ENCODE data around the gene ARHGAP19.

The ARHGAP19 gene

GRCh38 chr10:97274828-97275227 lies 17.6 kb downstream of the ARHGAP19 start:
- no peak for ATAC-seq
- no peak for TF ChIP-seq ESRRG (CRISPR knock-in tag; IDR thresholded peaks at IDR 0.05)
- no peak for TF ChIP-seq ZNF565 (CRISPR knock-in tag; conservative IDR thresholded peaks at IDR 0.05; ENCODE audit: low read depth)
- TF ChIP-seq PATZ1 (CRISPR knock-in tag; IDR thresholded peaks at IDR 0.05; ENCODE audit: borderline replicate concordance), result no peak
- TF ChIP-seq ZNF8 (CRISPR knock-in tag; IDR thresholded peaks at IDR 0.05), result no peak
- no peak for TF ChIP-seq PPARA (CRISPR knock-in tag; IDR thresholded peaks at IDR 0.05; ENCODE audit: borderline replicate concordance)
- no peak for TF ChIP-seq ZFP3 (CRISPR knock-in tag; IDR thresholded peaks at IDR 0.05)
- TF ChIP-seq OSR1 (CRISPR knock-in tag; IDR thresholded peaks at IDR 0.05), result no peak
- no peak for TF ChIP-seq TSHZ2 (CRISPR knock-in tag; IDR thresholded peaks at IDR 0.05)
- TF ChIP-seq ISL1 (CRISPR knock-in tag; IDR thresholded peaks at IDR 0.05), result no peak
- no peak for TF ChIP-seq CREB5 (CRISPR knock-in tag; IDR thresholded peaks at IDR 0.05; ENCODE audit: low read depth)
- TF ChIP-seq TOX (CRISPR knock-in tag; IDR thresholded peaks at IDR 0.05; ENCODE audit: borderline replicate concordance), result no peak
- no peak for TF ChIP-seq BACH2 (CRISPR knock-in tag; IDR thresholded peaks at IDR 0.05; ENCODE audit: borderline replicate concordance)

- ATAC-seq, result no peak
- TF ChIP-seq POU6F1 (CRISPR knock-in tag; IDR thresholded peaks at IDR 0.05; ENCODE audit: borderline replicate concordance, low read depth) (no peak), ESRRG (CRISPR knock-in tag; IDR thresholded peaks at IDR 0.05) (no peak), OSR1 (CRISPR knock-in tag; IDR thresholded peaks at IDR 0.05) (no peak), PPARA (CRISPR knock-in tag; IDR thresholded peaks at IDR 0.05; ENCODE audit: borderline replicate concordance) (no peak), TSHZ2 (CRISPR knock-in tag; IDR thresholded peaks at IDR 0.05) (no peak), ZC3H10 (CRISPR knock-in tag; IDR thresholded peaks at IDR 0.05) (no peak), ZNF565 (CRISPR knock-in tag; conservative IDR thresholded peaks at IDR 0.05; ENCODE audit: low read depth) (no peak), ZFP3 (CRISPR knock-in tag; IDR thresholded peaks at IDR 0.05) (no peak), ZNF70 (CRISPR knock-in tag; IDR thresholded peaks at IDR 0.05) (no peak), ZFP30 (CRISPR knock-in tag; IDR thresholded peaks at IDR 0.05) (no peak), ZNF8 (CRISPR knock-in tag; IDR thresholded peaks at IDR 0.05) (no peak), ARNTL (CRISPR knock-in tag; IDR thresholded peaks at IDR 0.05; ENCODE audit: borderline replicate concordance, low read depth) (no peak), CSRNP3 (CRISPR knock-in tag; IDR thresholded peaks at IDR 0.05) (no peak), TOX (CRISPR knock-in tag; IDR thresholded peaks at IDR 0.05; ENCODE audit: borderline replicate concordance) (no peak), SNAI2 (CRISPR knock-in tag; IDR thresholded peaks at IDR 0.05) (no peak)
These were observed 18.7 kb downstream of the ARHGAP19 start for GRCh38 chr10:97273700-97274099.
